Skin of body (tissue), 3 donors: ENCODE results near the gene NCAPD2. TPM values are rescaled to one million over a fixed set of nuclear protein-coding genes. Genes with fewer than 3 reads are reported as not detected.

Experiments
- DNase-seq: peaks from one replicate; lab custom pipeline; 2025; lab: John Stamatoyannopoulos, UW
- small RNA-seq: library from RNA; depleted of rRNA; stranded (forward); fragments of <200 nt; gene quantifications from one replicate; pipeline ENCODE3, GENCODE V24; 2014; ENCODE audit warnings: low replicate concordance
- total RNA-seq: library from RNA; depleted of rRNA; stranded (reverse); fragments of >200 nt; gene quantifications from one replicate; pipeline ENCODE4 v1.2.3, GENCODE V29; 2014

Gene NCAPD2
- total RNA-seq, 1 donor from 2014 or later = 29.6 TPM

GRCh38 chr12:6569786-6570185 is 75.9 kb downstream of the NCAPD2 start:
- no peak for DNase-seq

DNA sequence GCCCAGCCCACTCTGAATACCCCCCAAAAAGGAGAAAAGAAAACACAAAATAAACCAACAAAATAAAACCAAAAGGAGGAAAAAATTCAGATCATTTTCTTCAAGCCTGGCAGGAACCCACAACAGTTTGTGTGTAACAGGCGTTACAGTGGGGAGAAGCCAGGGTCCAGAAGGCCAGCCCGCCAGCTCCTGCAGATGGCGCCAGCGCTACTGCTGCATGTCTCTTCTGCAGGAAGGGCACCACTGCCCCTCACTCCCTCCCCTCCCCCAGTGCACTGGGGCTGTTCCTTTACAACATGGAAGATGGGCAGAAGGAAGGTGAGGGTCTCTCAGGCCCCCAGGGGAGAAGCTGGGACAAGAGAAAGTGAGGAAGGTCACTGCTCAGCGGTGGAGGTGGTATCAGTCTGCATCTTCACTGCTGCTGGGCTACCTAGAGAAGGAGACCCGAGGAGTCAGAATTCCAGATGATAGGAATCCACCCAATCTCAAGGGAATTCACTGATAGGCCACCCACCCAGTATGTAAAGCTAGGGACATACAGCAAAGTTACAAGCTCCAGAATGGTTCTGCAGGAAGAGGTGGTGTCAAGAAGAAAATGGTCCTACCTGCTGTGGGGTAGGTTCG is 76.5 kb downstream of the NCAPD2 start:
- DNase-seq = no peak

GRCh38 chr12:6573001-6573400 is 79.1 kb downstream of the NCAPD2 start:
- DNase-seq = no peak

- DNase-seq = no peak
Observed at GRCh38 chr12:6574576-6575295, 80.8 kb downstream of the NCAPD2 start.

GRCh38 chr12:6575648-6576047 is 81.7 kb downstream of the NCAPD2 start:
- DNase-seq = no peak

Small RNA genes within 50 kb of the gene (small RNA-seq; reads per million reads assigned to genes)
- gene SCARNA11 = 112 reads per million, percentile 97 among the genes with 10 or more reads in this experiment

Other genes with a start within 250 kb of the NCAPD2 start
- gene PLEKHG6, start 183.4 kb upstream of the NCAPD2 start, total RNA-seq = 5.4 TPM
- gene TNFRSF1A, start 152.0 kb upstream of the NCAPD2 start, total RNA-seq = 69.2 TPM
- 10.2 TPM for gene SCNN1A, start 118.5 kb upstream of the NCAPD2 start, total RNA-seq
- 28.2 TPM for gene LTBR, start 109.9 kb upstream of the NCAPD2 start, total RNA-seq
- 0.20 TPM for gene CD27, start 49.1 kb upstream of the NCAPD2 start, total RNA-seq
- 8.3 TPM for gene TAPBPL, start 42.1 kb upstream of the NCAPD2 start, total RNA-seq
- gene VAMP1, start 23.4 kb upstream of the NCAPD2 start, total RNA-seq = 7.0 TPM
- 59.9 TPM for gene MRPL51, start 840 bp upstream of the NCAPD2 start, total RNA-seq
- 1,424 TPM for gene GAPDH, start 40.4 kb downstream of the NCAPD2 start, total RNA-seq
- 8.5 TPM for gene IFFO1, start 61.9 kb downstream of the NCAPD2 start, total RNA-seq
- gene NOP2, start 74.2 kb downstream of the NCAPD2 start, total RNA-seq = 11.5 TPM
- 161 TPM for gene CHD4, start 113.3 kb downstream of the NCAPD2 start, total RNA-seq
- gene LPAR5, start 141.9 kb downstream of the NCAPD2 start, total RNA-seq = 1.7 TPM
- 0.99 TPM for gene ACRBP, start 153.3 kb downstream of the NCAPD2 start, total RNA-seq
- gene ING4, start 169.0 kb downstream of the NCAPD2 start, total RNA-seq = 45.6 TPM
- gene ZNF384, start 195.3 kb downstream of the NCAPD2 start, total RNA-seq = 17.4 TPM
- 0.10 TPM for gene PIANP, start 206.7 kb downstream of the NCAPD2 start, total RNA-seq
- 24.4 TPM for gene COPS7A, start 229.9 kb downstream of the NCAPD2 start, total RNA-seq